ACC112 (cell line): ENCODE results near the gene METTL22.
"Not testable (repeated sequence)": the region's sequence is repeated elsewhere in the genome, so short reads cannot be mapped to it uniquely, and the experiment has no call there.

Source experiments
- H2AFZ ChIP-seq: fragments of 200-600 bp; sonication (generic); one replicate; pipeline ENCODE4 v1.6.0; 2017; ENCODE audit warnings: antibody characterized with exemption, low read length; ENCODE audit not compliant: unreplicated experiment
- H3K27ac ChIP-seq: fragments of 200-600 bp; sonication (generic); 2 replicates; pipeline ENCODE4 v1.5.1; 2014; ENCODE audit warnings: low read depth, mild to moderate bottlenecking, antibody characterized with exemption, low read length, moderate library complexity
- H3K27me3 ChIP-seq: fragments of 200-600 bp; sonication (generic); 2 replicates; pipeline ENCODE4 v1.6.1; 2014; ENCODE audit warnings: mild to moderate bottlenecking, antibody characterized with exemption, low read length, moderate library complexity, mixed read lengths; ENCODE audit not compliant: insufficient read depth
- H3K36me3 ChIP-seq: fragments of 200-600 bp; sonication (generic); 2 replicates; pipeline ENCODE4 v1.6.1; 2016; ENCODE audit warnings: mild to moderate bottlenecking, antibody characterized with exemption, low read length, moderate library complexity, mixed read lengths; ENCODE audit not compliant: insufficient read depth
- H3K4me1 ChIP-seq: fragments of 200-600 bp; sonication (generic); one replicate; pipeline ENCODE4 v1.6.1; 2016; ENCODE audit warnings: low read length, mixed read lengths; ENCODE audit not compliant: insufficient read depth, unreplicated experiment, control insufficient read depth
- H3K4me3 ChIP-seq: fragments of 200-600 bp; sonication (generic); 2 replicates; pipeline ENCODE4 v1.5.1; 2014; ENCODE audit warnings: mild to moderate bottlenecking, low read depth, low read length
- H3K79me2 ChIP-seq: fragments of 200-600 bp; sonication (generic); one replicate; pipeline ENCODE4 v1.6.0; 2016; ENCODE audit warnings: low read length; ENCODE audit not compliant: control insufficient read depth, unreplicated experiment, insufficient read depth

The METTL22 gene

DNA sequence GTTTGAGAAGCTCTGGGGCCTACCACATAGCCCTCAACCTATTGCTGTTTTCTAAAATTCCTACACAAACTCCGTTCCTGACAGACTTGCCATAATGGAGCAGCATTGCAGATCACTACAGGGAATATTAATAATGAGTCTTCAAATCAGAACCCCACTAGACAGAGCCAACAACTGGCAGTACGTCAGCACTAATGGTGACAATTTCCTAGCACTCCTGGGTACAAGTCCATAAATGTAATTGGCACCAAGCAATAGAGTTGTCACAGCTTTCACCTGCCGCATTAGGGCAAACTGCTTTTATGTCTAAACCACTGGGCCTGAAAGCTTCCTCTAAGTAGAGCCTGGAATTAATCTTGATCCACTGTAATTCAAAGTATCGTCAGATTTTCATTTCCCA lies 27.4 kb downstream of the METTL22 start:
- Histone ChIP-seq H3K4me1 (no peaks in the 10 kb centered on the region), H3K36me3 (peaks cover 10% of the 10 kb centered on the region; the same call in 1 of the 2 replicates), H3K4me3 (no peak overlapping the region), H3K27me3 (no peaks in the 10 kb centered on the region), H2AFZ (no peak overlapping the region), H3K27ac (no peak overlapping the region), H3K79me2 (no peaks in the 10 kb centered on the region)

DNA sequence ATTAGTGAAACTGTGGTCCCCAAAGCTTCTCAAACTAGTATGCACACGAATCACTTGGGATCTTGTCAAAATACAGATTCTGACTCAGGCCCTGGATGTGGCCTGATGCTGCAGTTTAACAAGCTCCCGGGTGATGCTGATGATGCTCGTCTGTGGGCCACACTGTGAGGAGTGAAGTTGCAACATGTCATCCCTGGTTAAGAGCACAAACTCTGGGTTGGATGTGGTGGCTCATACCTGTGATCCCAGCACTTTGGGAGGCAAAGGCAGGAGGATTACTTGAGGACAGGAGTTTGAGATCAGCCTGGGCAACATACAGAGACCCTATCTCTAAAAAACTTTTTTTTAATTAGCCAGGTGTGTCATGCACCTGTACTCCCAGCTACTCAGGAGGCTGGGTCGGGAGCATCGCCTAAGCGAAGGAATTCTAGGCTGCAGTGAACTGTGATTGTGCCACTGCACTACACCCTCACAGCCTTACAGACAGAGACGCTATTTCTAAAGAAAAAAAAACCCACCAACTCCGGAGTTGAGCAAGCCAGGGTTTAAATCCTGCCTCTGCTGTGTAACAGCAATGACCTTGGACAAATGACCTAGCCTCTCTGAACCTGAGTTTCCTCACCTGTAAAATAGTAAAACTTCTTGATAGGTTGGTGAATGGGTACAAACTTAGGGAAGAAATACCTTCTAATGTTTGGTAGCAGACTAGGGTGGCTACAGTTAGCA lies 28.5 kb downstream of the METTL22 start:
- H3K27ac ChIP-seq = no peak overlapping the region
- no peak overlapping the region for H2AFZ ChIP-seq
- H3K79me2 ChIP-seq = no peaks in the 10 kb centered on the region
- peaks cover 10% of the 10 kb centered on the region; the same call in 1 of the 2 replicates for H3K36me3 ChIP-seq
- H3K4me3 ChIP-seq = no peak overlapping the region
- no peaks in the 10 kb centered on the region for H3K27me3 ChIP-seq
- no peaks in the 10 kb centered on the region for H3K4me1 ChIP-seq

DNA sequence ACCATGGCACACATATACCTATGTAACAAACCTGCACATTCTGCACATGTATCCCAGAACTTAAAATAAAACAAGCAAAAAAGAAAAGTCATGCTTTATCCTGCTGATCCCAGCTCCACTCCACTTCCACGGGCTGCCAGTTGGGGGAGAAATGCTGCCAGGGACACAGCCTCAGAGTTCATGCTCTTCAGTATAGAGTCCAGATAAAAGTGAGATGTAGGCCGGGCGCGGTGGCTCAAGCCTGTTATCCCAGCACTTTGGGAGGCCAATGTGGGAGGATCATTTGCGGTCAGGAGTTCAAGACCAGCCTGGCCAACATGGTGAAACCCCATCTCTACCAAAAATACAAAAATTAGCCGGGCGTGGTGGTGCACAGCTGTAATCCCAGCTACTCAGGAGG lies 30.5 kb downstream of the METTL22 start:
- not testable (repeated sequence) for H3K79me2 ChIP-seq, H3K4me1 ChIP-seq, H3K36me3 ChIP-seq, H2AFZ ChIP-seq, H3K4me3 ChIP-seq, H3K27ac ChIP-seq, H3K27me3 ChIP-seq

DNA sequence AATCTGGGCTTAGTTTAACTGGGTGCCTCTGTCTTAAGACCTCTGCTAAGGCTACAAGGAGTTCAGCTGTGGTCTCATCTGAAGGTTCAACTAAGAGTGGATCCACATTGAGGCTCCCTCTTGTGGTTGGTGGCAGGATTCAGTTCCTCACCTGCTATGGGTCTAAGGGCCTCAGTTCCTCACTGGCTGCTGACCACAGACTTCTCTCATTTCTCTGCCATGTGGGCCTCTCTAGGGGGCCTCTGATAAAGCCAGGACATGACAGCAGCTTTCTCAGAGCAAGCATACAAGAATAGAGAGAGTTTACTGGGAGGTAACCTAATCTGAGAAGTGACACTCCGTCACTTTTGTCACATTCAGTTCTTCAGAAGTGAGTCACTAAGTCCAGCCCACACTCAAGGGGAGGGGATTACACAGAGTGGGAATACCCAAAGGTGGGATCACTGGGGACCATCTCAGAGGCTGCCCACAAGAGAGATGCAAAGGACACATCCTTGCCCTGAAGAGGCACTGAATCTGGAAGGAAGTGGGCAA lies 33.8 kb downstream of the METTL22 start:
- no peak overlapping the region for H2AFZ ChIP-seq
- H3K36me3 ChIP-seq = no peaks in the 10 kb centered on the region
- no peaks in the 10 kb centered on the region for H3K4me1 ChIP-seq
- no peaks in the 10 kb centered on the region for H3K79me2 ChIP-seq
- peaks cover 8% of the 10 kb centered on the region; the same call in 1 of the 2 replicates for H3K27me3 ChIP-seq
- no peak overlapping the region for H3K4me3 ChIP-seq
- H3K27ac ChIP-seq = no peak overlapping the region

DNA sequence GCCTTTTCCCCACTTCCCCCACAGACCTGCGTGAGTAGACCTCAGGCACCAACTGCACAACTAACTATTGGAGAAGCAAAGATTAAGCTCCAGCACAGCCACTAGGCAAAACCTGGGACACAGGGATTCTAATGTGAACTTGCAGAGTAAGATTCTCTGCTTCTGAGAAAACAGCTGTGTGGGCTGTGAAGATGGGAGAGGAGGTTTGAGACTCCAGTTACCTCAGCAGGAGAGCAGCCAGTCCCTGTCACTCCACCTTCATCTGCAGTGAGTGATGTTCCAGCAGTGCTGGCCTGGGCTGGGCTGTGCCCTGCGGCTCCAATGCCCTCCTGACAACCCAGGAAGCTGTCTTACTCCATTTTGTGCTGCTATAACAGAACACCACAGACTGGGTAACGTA lies 34.9 kb downstream of the METTL22 start:
- Histone ChIP-seq H3K79me2 (no peaks in the 10 kb centered on the region), H3K36me3 (no peaks in the 10 kb centered on the region), H2AFZ (no peak overlapping the region), H3K27me3 (peaks cover 8% of the 10 kb centered on the region; the same call in 1 of the 2 replicates), H3K27ac (no peak overlapping the region), H3K4me1 (no peaks in the 10 kb centered on the region), H3K4me3 (no peak overlapping the region)

DNA sequence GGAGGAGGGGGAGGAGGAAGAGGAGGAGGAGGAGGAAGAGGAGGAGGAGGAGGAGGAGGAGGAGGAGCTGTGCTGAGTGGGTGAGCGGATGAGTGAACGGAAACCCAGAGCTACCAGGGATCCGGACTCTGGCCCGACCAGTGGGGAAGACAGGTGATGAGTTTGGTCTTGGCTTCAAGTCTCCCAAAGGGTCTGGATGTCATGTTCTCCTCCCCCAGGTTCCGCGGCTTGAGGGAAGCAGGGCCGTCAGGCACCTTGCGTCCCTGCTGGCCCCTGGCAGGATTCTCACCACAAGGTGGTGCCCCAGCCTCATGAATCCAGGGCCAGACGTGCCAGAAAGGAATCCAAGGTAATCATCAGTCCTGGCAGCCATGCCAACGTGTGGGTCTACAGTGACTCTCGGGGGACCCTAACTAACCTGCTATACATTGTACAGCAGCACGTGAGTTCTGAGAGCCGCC lies 39.4 kb downstream of the METTL22 start:
- no peaks in the 10 kb centered on the region for H3K36me3 ChIP-seq
- no peaks in the 10 kb centered on the region for H3K4me1 ChIP-seq
- H3K27ac ChIP-seq = no peak overlapping the region
- peaks cover 8% of the 10 kb centered on the region; the same call in 1 of the 2 replicates for H3K27me3 ChIP-seq
- H3K79me2 ChIP-seq = no peaks in the 10 kb centered on the region
- H2AFZ ChIP-seq = no peak overlapping the region
- no peak overlapping the region for H3K4me3 ChIP-seq

DNA sequence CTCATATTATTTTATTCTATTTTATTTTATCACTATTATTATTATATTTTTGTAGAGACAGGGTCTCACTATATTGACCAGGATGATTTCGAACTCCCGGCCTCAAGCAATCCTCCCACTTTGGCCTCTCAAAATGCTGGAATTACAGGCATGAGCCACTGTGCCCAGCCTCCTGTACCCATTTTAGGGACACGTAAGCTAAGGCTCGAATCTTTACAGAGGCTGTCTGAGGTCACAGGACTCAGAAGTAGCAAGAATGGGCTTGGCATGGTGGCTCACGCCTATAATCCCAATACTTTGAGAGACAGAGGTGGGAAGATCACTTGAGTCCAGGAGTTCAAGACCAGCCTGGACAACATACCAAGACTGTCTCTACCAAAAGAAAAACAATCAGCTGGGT lies 40.2 kb downstream of the METTL22 start:
- H3K79me2 ChIP-seq = no peaks in the 10 kb centered on the region
- no peak overlapping the region for H2AFZ ChIP-seq
- H3K4me1 ChIP-seq = no peaks in the 10 kb centered on the region
- H3K4me3 ChIP-seq = no peak overlapping the region
- peaks cover 8% of the 10 kb centered on the region; the same call in 1 of the 2 replicates for H3K27me3 ChIP-seq
- H3K36me3 ChIP-seq = no peaks in the 10 kb centered on the region
- H3K27ac ChIP-seq = no peak overlapping the region

DNA sequence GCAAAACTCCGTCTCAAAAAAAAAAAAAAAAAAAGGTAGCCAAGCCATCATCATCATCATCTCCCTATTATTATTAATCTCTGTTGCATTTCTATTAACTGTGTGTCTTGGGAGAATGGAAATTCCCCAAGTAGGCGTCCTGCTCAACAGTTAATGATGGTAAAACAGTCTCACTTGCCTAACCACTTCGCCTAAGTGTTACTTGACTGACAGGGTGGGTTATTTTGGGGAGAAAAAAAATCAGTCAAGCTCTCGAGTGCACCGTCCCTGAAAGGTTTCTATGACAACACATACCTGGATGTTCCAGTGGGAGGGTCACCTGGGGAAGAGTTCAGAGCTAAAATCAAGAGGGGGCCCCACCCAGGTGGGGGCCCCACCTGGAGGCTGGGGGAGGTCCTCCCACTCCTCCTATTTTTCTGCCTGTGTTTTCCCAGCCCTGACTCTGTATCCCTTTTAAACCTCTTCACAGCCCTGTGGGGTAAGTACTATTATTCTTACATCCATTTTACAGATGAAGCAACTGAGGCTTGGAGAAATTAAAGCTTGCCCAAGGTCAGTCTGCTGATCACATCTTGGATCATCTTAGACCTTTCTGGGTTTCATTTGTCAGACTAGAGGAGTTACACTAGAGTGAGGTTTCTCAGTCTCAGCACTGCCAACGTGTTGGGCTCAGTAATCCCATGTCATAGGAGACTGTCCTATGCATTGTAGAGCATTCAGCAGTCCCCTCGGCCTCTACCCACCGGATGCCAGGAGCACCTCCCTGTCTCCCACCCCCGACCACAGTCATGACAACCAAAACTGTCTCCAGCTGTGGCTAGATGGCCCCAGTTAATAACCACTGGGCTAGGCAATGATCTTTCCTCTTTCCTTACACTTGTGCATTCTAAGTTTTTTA lies 41.9 kb downstream of the METTL22 start:
- Histone ChIP-seq H3K27ac (no peak overlapping the region), H3K27me3 (no peaks in the 10 kb centered on the region), H3K36me3 (no peaks in the 10 kb centered on the region), H3K4me3 (no peak overlapping the region), H3K4me1 (no peaks in the 10 kb centered on the region), H2AFZ (no peak overlapping the region), H3K79me2 (no peaks in the 10 kb centered on the region)

DNA sequence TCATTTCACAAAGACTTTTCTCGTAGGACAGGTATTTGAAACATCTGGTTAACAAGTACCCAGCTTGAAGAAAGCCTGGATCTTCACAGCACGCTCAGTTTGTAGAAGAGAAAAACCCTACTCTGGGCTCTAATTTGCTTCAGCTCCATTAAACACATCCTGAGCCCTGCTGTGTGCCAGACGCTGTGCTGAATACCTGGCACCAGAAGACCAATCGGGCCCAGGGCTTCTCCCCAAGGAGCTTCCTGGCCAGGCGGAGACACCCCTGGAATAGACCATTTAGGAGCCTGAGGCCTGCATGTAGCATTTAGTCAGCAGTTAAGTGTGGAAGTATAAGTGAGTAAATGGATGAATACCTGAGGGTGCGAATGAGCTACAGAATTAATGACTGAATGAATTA lies 44.0 kb downstream of the METTL22 start:
- no peak overlapping the region for H3K27ac ChIP-seq
- H3K4me1 ChIP-seq = no peaks in the 10 kb centered on the region
- H3K36me3 ChIP-seq = no peaks in the 10 kb centered on the region
- no peak overlapping the region for H2AFZ ChIP-seq
- H3K79me2 ChIP-seq = no peaks in the 10 kb centered on the region
- no peak overlapping the region for H3K4me3 ChIP-seq
- no peaks in the 10 kb centered on the region for H3K27me3 ChIP-seq

DNA sequence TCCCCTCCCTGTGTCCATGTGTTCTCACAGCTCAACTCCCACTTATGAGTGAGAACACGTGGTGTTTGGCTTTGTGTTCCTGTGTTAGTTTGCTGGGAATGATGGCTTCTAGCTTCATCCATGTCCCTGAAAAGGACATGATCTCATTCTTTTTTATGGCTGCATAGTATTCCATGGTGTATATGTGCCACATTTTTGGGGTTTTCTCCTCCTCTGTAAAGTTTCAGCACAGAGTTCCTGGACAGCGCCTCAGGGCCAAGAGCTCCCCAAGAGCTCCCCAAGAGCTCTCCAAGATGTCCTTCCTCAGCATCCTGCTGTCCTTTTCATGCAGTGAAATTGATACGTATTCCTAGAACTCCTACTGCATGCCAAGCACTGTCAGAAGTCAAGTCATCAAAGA lies 46.0 kb downstream of the METTL22 start:
- H2AFZ ChIP-seq = no peak overlapping the region
- no peaks in the 10 kb centered on the region for H3K79me2 ChIP-seq
- H3K36me3 ChIP-seq = no peaks in the 10 kb centered on the region
- no peak overlapping the region for H3K4me3 ChIP-seq
- H3K27me3 ChIP-seq = no peaks in the 10 kb centered on the region
- H3K4me1 ChIP-seq = no peaks in the 10 kb centered on the region
- H3K27ac ChIP-seq = no peak overlapping the region
